SKM-1 (cell line): ENCODE measurements around the gene CCL20.
"Not testable (repeated sequence)": the region's sequence is repeated elsewhere in the genome, so short reads cannot be mapped to it uniquely, and the experiment has no call there.

Experiments used
- DNase-seq: peaks from one replicate; lab custom pipeline; 2025; ENCODE audit not compliant: unreplicated experiment; lab: John Stamatoyannopoulos, UW

Gene CCL20

GRCh38 chr2:227813562-227814353 lies at the start of gene CCL20:
Gene CCL20, plus strand, starts transcription at chr2:227813842. Its CDS starts 70 bp downstream, at chr2:227813912.
- no peak for DNase-seq

- no peak for DNase-seq
Observed at GRCh38 chr2:227765788-227766372, 47.8 kb upstream of the CCL20 start.

- DNase-seq, result peak; percentile 81
Observed at GRCh38 chr2:227766373-227766883, 47.2 kb upstream of the CCL20 start.

GRCh38 chr2:227767830-227768229 lies 45.8 kb upstream of the CCL20 start:
- DNase-seq, result no peak

GRCh38 chr2:227772197-227772661 lies 41.4 kb upstream of the CCL20 start:
- no peak for DNase-seq

- DNase-seq, result no peak
Observed at GRCh38 chr2:227772932-227773331, 40.7 kb upstream of the CCL20 start.

GRCh38 chr2:227774011-227774624 lies 39.5 kb upstream of the CCL20 start:
- DNase-seq, result no peak

- no peak for DNase-seq
Observed at GRCh38 chr2:227774895-227775842, 38.5 kb upstream of the CCL20 start.

- no peak for DNase-seq
Observed at GRCh38 chr2:227780981-227781615, 32.5 kb upstream of the CCL20 start.

- no peak for DNase-seq
Observed at GRCh38 chr2:227781841-227782240, 31.8 kb upstream of the CCL20 start.

GRCh38 chr2:227782804-227783203 lies 30.8 kb upstream of the CCL20 start:
- DNase-seq, result no peak

GRCh38 chr2:227783404-227784138 lies 30.1 kb upstream of the CCL20 start:
- no peak for DNase-seq

- no peak for DNase-seq
Observed at GRCh38 chr2:227785293-227785692, 28.3 kb upstream of the CCL20 start.

- no peak for DNase-seq
Observed at GRCh38 chr2:227788561-227789018, 25.1 kb upstream of the CCL20 start.

GRCh38 chr2:227789803-227790202 lies 23.8 kb upstream of the CCL20 start:
- DNase-seq, result no peak

GRCh38 chr2:227793148-227793712 lies 20.4 kb upstream of the CCL20 start:
- DNase-seq, result no peak

GRCh38 chr2:227796045-227796711 lies 17.5 kb upstream of the CCL20 start:
- DNase-seq, result no peak

- not testable (repeated sequence) for DNase-seq
Observed at GRCh38 chr2:227796768-227797167, 16.9 kb upstream of the CCL20 start.

GRCh38 chr2:227799202-227799601 lies 14.4 kb upstream of the CCL20 start:
- no peak for DNase-seq
